Measurements from ENCODE around the gene BTBD16. TPM values are rescaled to one million over a fixed set of nuclear protein-coding genes. Genes with fewer than 3 reads are reported as not detected.

Gene BTBD16
- total RNA-seq, 4 donors from 2014 or later: not detected

- no peak for DNase-seq
- H3K36me3 ChIP-seq: no peaks in the 10 kb centered on the region
- H3K27ac ChIP-seq: peak overlapping the region in 2 of 4 donors; percentile 14 to 29
- peaks cover 0 to 21% (median 10%) of the 10 kb centered on the region in 4 donors for H3K4me1 ChIP-seq
- no peaks in the 10 kb centered on the region for H3K27me3 ChIP-seq
- H3K9me3 ChIP-seq: peaks cover 0 to 20% of the 10 kb centered on the region in 2 donors
- intact Hi-C loops (cut with DNase I; ENCODE audit: low total_unique reads): no loop called here
- TF ChIP-seq POLR2A (IDR thresholded peaks at IDR 0.05) (no peak), POLR2AphosphoS5 (IDR thresholded peaks at IDR 0.05) (no peak), EP300 (IDR thresholded peaks at IDR 0.05; ENCODE audit: low read depth) (no peak)
- TF ChIP-seq, protein P1, sequence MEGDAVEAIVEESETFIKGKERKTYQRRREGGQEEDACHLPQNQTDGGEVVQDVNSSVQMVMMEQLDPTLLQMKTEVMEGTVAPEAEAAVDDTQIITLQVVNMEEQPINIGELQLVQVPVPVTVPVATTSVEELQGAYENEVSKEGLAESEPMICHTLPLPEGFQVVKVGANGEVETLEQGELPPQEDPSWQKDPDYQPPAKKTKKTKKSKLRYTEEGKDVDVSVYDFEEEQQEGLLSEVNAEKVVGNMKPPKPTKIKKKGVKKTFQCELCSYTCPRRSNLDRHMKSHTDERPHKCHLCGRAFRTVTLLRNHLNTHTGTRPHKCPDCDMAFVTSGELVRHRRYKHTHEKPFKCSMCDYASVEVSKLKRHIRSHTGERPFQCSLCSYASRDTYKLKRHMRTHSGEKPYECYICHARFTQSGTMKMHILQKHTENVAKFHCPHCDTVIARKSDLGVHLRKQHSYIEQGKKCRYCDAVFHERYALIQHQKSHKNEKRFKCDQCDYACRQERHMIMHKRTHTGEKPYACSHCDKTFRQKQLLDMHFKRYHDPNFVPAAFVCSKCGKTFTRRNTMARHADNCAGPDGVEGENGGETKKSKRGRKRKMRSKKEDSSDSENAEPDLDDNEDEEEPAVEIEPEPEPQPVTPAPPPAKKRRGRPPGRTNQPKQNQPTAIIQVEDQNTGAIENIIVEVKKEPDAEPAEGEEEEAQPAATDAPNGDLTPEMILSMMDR (IDR thresholded peaks at IDR 0.05): no peak
- in situ Hi-C loops (cut with MboI; ENCODE audit: low pct_ligation_motif_present in 1 of 4, low pct_unique_long_range_greater_than_20kb in 1 of 4, low sequenced_read_pairs in 3 of 4): no loop called here
- no peak overlapping the region for H3K4me3 ChIP-seq
- 42% methylated on average over 1 of the region's 1 CpG; no CpG with 5 or more reads in 1 of the 2 donors for WGBS, 2 donors (ENCODE audit: low coverage in 1 of 2)
Observed at GRCh38 chr10:122263971-122264370, 7.1 kb upstream of the BTBD16 start.

GRCh38 chr10:122264436-122264835, 6.7 kb upstream of the BTBD16 start:
- DNase-seq: no peak
- Histone ChIP-seq H3K4me1 (peaks cover 0 to 21% (median 10%) of the 10 kb centered on the region in 4 donors), H3K36me3 (no peaks in the 10 kb centered on the region), H3K27me3 (no peaks in the 10 kb centered on the region), H3K27ac (peak overlapping the region in 3 of 4 donors; percentile 2 to 29 (median 14)), H3K9me3 (peaks cover 0 to 20% of the 10 kb centered on the region in 2 donors), H3K4me3 (no peak overlapping the region)
- WGBS, 2 donors (ENCODE audit: low coverage in 1 of 2): 52 to 88% methylated on average over 1 of the region's 1 CpG
- intact Hi-C loops (cut with DNase I; ENCODE audit: low total_unique reads): no loop called here
- TF ChIP-seq, protein P1 (IDR thresholded peaks at IDR 0.05): no peak
- TF ChIP-seq POLR2A (IDR thresholded peaks at IDR 0.05) (no peak), POLR2AphosphoS5 (IDR thresholded peaks at IDR 0.05) (no peak), EP300 (IDR thresholded peaks at IDR 0.05; ENCODE audit: low read depth) (no peak)
- in situ Hi-C loops (cut with MboI; ENCODE audit: low pct_ligation_motif_present in 1 of 4, low pct_unique_long_range_greater_than_20kb in 1 of 4, low sequenced_read_pairs in 3 of 4): no loop called here

GRCh38 chr10:122264931-122265330, 6.2 kb upstream of the BTBD16 start:
- 86 to 100% methylated on average over 1 to 8 of the region's 8 CpGs for WGBS, 2 donors (ENCODE audit: low coverage in 1 of 2)
- no peak for DNase-seq
- Histone ChIP-seq H3K4me3 (no peak overlapping the region), H3K27ac (peak overlapping the region in 1 of 4 donors; percentile 2), H3K27me3 (no peaks in the 10 kb centered on the region), H3K9me3 (peaks cover 0 to 20% of the 10 kb centered on the region in 2 donors), H3K4me1 (peaks cover 0 to 21% (median 10%) of the 10 kb centered on the region in 4 donors), H3K36me3 (no peaks in the 10 kb centered on the region)
- in situ Hi-C loops (cut with MboI; ENCODE audit: low pct_ligation_motif_present in 1 of 4, low pct_unique_long_range_greater_than_20kb in 1 of 4, low sequenced_read_pairs in 3 of 4): no loop called here
- intact Hi-C loops (cut with DNase I; ENCODE audit: low total_unique reads): no loop called here
- no peak for TF ChIP-seq POLR2A (IDR thresholded peaks at IDR 0.05)
- TF ChIP-seq POLR2AphosphoS5 (IDR thresholded peaks at IDR 0.05): no peak
- TF ChIP-seq EP300 (IDR thresholded peaks at IDR 0.05; ENCODE audit: low read depth): no peak
- TF ChIP-seq, protein P1 (IDR thresholded peaks at IDR 0.05): no peak

DNA sequence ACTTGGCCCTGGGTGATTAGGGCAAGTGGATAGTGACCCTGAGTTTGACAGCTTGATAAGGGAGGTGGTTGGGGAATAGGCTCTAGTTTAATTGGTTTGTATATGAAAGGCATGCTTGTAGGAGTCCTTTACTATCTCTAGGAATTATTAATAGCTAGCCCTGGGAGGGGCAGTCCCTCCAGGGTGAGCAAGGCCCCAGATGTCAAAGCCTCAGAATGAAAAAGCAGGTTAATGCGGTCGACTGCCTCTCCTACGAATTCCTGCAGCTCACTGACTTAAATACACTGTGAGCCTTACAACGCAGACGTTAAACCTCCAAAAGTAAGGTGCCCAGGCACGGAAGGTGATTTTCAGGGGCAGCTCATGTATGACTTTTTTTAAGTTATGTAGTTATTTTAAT, 5.2 kb upstream of the BTBD16 start:
- Histone ChIP-seq H3K4me3 (no peak overlapping the region), H3K9me3 (peaks cover 0 to 20% of the 10 kb centered on the region in 2 donors), H3K27me3 (no peaks in the 10 kb centered on the region), H3K4me1 (peaks cover 0 to 21% (median 10%) of the 10 kb centered on the region in 4 donors), H3K36me3 (no peaks in the 10 kb centered on the region), H3K27ac (no peak overlapping the region)
- DNase-seq: no peak
- intact Hi-C loops (cut with DNase I; ENCODE audit: low total_unique reads) (no loop called here), in situ Hi-C loops (cut with MboI; ENCODE audit: low pct_ligation_motif_present in 1 of 4, low pct_unique_long_range_greater_than_20kb in 1 of 4, low sequenced_read_pairs in 3 of 4) (no loop called here)
- 83 to 85% methylated on average over 4 to 6 of the region's 6 CpGs for WGBS, 2 donors (ENCODE audit: low coverage in 1 of 2)
- TF ChIP-seq POLR2AphosphoS5 (IDR thresholded peaks at IDR 0.05): no peak
- TF ChIP-seq, protein P1 (IDR thresholded peaks at IDR 0.05): no peak
- no peak for TF ChIP-seq POLR2A (IDR thresholded peaks at IDR 0.05)
- no peak for TF ChIP-seq EP300 (IDR thresholded peaks at IDR 0.05; ENCODE audit: low read depth)

Measured in transverse colon (tissue), 4 donors.